Measurements from ENCODE around the gene CDK2AP2.

DNA sequence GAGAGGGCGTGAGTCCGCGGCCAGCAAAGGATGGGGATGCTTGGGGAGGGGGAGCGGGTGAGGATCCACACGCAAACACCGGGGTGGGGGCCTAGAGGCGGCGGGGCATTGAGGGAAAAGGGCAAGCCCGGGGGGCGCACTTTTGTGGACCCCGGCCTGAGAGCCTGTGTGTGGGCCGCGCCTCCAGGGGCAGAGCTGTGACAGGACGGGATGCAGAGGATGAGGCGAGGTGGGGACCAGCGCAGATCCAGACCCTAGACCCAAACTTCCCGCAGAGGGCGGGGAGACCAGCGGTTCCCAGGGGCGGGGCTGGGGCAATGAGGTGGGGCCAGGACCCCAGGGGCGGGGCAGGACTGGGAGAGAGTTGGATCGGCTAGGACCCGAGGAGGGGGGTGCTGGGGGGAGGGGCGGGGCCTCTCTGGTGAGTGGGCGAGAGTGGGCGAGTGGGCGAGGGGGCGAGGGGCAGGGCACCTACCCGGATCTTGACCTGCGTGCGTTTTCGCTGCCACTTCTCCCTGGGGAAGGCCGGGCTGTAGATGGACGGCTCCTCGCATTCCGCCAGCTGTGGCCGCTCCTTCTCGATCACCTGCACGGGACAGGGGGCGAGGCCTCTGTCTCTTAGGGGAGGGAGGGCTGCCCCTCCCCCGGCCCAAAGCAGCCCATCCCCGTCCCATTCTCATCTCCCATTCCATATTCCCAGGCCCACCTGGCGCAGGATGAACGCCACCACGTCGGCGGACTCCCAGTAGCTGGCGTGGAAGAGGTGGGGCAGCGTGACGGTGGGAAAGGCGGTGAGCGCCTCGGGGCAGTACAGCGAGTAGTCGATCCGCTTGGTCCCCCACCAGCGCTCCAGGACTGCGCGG, 13.4 kb downstream of the CDK2AP2 start:
- TF ChIP-seq POLR2A (IDR thresholded peaks at IDR 0.05) (no peak), CTCF (IDR thresholded peaks at IDR 0.05) (no peak), EP300 (IDR thresholded peaks at IDR 0.05) (no peak)

Measured in suprapubic skin (tissue), 3 donors.